K562 (cell line): ENCODE measurements around the gene MINDY4.

ENCODE experiments used
- DPF2 ChIP-seq: fragments of 450-650 bp; IDR thresholded peaks from 2 replicates; pipeline ENCODE4 v1.6.1; 2016
- FOXK1 ChIP-seq: sonication (generic); formaldehyde crosslinking; IDR thresholded peaks from 2 replicates; pipeline ENCODE4 v1.8.0; 2022; ENCODE audit warnings: missing genetic modification reagents, mild to moderate bottlenecking, borderline replicate concordance
- NCOR1 ChIP-seq: fragments of 450-650 bp; IDR thresholded peaks from 2 replicates; pipeline ENCODE4 v1.6.1; 2016; ENCODE audit warnings: mild to moderate bottlenecking, moderate library complexity
- RFX5 ChIP-seq: IDR thresholded peaks from 2 replicates; pipeline ENCODE4 v1.6.1; 2011; ENCODE audit warnings: low read depth, mild to moderate bottlenecking, improper control_type of control experiment, low read length
- TRIM24 ChIP-seq, 2 experiments: fragments of 450-650 bp; IDR thresholded peaks; 2 replicates each; pipeline ENCODE4 v1.6.1; 2016
- TF ChIP-seq, protein P1 (sequence below): fragments of 450-650 bp; IDR thresholded peaks from 2 replicates; pipeline ENCODE4 v1.6.1; 2016; ENCODE audit warnings: borderline replicate concordance
- TF ChIP-seq, protein P2 (sequence below), 3 experiments: IDR thresholded peaks in 2 of 3; conservative IDR thresholded peaks in 1 of 3; 2 replicates each; pipeline ENCODE4 v1.5.1; 2011 to 2012; ENCODE audit warnings: low read length in 3 of 3, mild to moderate bottlenecking in 3 of 3, control low read depth in 2 of 3, improper control_type of control experiment in 1 of 3, inconsistent platforms in 1 of 3, low read depth in 1 of 3, mixed read lengths in 1 of 3, moderate library complexity in 1 of 3; ENCODE audit not compliant: insufficient read depth in 2 of 3

DNA sequence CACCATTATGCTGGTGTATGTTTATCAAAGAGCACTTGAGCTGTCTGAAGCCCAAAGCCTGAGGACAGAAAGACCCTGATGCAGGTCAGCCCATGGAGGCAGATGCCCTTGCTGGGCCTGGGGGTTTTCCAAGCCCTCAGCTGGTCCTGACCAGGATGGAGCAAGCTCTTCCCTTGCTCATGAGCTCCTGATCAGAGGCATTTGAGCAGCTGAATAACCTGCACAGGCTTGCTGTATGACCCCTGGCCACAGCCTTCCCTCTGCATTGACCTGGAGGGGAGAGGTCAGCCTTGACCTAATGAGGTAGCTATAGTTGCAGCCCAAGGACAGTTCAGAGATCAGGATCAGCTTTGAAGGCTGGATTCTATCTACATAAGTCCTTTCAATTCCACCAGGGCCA lies 153.4 kb downstream of the MINDY4 start:
- TF ChIP-seq RFX5 (no peak), TRIM24 (IDR thresholded peaks at IDR 0.05) (no peak), DPF2 (no peak), FOXK1 (no peak), NCOR1 (no peak)
- TF ChIP-seq, protein P1, sequence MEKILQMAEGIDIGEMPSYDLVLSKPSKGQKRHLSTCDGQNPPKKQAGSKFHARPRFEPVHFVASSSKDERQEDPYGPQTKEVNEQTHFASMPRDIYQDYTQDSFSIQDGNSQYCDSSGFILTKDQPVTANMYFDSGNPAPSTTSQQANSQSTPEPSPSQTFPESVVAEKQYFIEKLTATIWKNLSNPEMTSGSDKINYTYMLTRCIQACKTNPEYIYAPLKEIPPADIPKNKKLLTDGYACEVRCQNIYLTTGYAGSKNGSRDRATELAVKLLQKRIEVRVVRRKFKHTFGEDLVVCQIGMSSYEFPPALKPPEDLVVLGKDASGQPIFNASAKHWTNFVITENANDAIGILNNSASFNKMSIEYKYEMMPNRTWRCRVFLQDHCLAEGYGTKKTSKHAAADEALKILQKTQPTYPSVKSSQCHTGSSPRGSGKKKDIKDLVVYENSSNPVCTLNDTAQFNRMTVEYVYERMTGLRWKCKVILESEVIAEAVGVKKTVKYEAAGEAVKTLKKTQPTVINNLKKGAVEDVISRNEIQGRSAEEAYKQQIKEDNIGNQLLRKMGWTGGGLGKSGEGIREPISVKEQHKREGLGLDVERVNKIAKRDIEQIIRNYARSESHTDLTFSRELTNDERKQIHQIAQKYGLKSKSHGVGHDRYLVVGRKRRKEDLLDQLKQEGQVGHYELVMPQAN = no peak
- TF ChIP-seq, protein P2, sequence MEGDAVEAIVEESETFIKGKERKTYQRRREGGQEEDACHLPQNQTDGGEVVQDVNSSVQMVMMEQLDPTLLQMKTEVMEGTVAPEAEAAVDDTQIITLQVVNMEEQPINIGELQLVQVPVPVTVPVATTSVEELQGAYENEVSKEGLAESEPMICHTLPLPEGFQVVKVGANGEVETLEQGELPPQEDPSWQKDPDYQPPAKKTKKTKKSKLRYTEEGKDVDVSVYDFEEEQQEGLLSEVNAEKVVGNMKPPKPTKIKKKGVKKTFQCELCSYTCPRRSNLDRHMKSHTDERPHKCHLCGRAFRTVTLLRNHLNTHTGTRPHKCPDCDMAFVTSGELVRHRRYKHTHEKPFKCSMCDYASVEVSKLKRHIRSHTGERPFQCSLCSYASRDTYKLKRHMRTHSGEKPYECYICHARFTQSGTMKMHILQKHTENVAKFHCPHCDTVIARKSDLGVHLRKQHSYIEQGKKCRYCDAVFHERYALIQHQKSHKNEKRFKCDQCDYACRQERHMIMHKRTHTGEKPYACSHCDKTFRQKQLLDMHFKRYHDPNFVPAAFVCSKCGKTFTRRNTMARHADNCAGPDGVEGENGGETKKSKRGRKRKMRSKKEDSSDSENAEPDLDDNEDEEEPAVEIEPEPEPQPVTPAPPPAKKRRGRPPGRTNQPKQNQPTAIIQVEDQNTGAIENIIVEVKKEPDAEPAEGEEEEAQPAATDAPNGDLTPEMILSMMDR (IDR thresholded peaks at IDR 0.05 in 2 of 3, conservative IDR thresholded peaks at IDR 0.05 in 1 of 3; ENCODE audit: insufficient read depth in 2 of 3, low read depth in 1 of 3, low read length in 3 of 3) = no peak
